ENCODE measurements around the gene AEN. TPM values are rescaled to one million over a fixed set of nuclear protein-coding genes. Genes with fewer than 3 reads are reported as not detected.

The AEN gene
- total RNA-seq, 1 donor = 36.6 TPM

DNA sequence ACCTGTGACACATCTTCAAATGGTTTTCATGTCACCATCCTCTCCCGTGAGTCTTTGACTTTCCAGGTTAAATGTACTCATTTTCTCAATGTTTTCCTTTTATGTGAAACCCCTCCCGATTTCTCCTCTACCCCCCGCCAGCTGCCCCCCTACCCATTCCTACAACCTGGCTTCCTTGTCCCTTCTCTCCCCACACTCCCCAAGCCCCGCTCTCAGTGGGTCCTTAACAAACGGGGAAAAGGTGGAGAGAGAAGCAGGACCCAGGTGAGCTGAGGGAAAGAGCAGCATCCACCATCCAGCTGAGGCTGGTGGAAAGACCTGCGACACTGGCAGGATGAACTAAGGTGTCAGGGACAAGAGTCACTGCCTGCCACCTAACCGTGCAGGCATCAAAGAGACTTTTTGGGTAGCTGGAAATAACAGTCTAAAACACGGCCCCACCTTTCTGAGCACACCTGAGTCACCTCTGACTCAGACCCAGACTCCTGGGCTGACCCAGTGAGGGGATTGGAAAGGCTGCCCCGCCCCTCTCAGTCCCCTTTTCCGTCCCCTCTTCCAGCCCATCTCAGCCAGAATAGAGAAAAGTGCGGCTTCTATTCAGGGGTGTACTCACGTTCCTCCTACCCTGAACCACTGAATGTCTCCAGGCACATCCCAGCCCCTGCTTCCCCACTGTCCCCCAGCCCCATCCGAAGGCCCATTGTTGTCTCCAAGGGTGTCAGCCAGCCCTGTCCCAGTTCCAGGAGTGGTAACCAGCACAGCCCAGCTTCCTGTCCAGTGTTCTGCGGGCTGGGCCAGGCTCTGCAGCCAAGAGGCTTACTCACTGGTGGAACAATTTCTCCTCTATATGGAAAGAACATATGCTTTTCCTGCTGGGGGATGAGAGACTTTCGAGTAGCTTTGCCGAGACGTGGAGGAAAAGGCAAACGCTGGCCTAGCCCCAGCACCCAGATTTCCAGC lies 38.1 kb downstream of the AEN start:
- TF ChIP-seq, protein P1, sequence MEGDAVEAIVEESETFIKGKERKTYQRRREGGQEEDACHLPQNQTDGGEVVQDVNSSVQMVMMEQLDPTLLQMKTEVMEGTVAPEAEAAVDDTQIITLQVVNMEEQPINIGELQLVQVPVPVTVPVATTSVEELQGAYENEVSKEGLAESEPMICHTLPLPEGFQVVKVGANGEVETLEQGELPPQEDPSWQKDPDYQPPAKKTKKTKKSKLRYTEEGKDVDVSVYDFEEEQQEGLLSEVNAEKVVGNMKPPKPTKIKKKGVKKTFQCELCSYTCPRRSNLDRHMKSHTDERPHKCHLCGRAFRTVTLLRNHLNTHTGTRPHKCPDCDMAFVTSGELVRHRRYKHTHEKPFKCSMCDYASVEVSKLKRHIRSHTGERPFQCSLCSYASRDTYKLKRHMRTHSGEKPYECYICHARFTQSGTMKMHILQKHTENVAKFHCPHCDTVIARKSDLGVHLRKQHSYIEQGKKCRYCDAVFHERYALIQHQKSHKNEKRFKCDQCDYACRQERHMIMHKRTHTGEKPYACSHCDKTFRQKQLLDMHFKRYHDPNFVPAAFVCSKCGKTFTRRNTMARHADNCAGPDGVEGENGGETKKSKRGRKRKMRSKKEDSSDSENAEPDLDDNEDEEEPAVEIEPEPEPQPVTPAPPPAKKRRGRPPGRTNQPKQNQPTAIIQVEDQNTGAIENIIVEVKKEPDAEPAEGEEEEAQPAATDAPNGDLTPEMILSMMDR (IDR thresholded peaks at IDR 0.05; ENCODE audit: insufficient read depth, low read length) = no peak
- DNase-seq (ENCODE audit: low read depth) = peak; percentile 73
- H3K4me3 ChIP-seq (ENCODE audit: low read depth, low read length) = no peak overlapping the region

- DNase-seq (ENCODE audit: low read depth) = peak; percentile 62
These were observed 40.0 kb downstream of the AEN start for GRCh38 chr15:88661041-88661700.

GRCh38 chr15:88661761-88662556 lies 40.8 kb downstream of the AEN start:
- peak; percentile 40 for DNase-seq (ENCODE audit: low read depth)
- H3K4me3 ChIP-seq (ENCODE audit: low read depth, low read length) = no peak overlapping the region
- TF ChIP-seq, protein P1 (IDR thresholded peaks at IDR 0.05; ENCODE audit: insufficient read depth, low read length) = no peak

More at GRCh38 chr15:88661041-88661700, 40.0 kb downstream of the AEN start:
- TF ChIP-seq, protein P1 (IDR thresholded peaks at IDR 0.05; ENCODE audit: insufficient read depth, low read length) = no peak
- no peak overlapping the region for H3K4me3 ChIP-seq (ENCODE audit: low read depth, low read length)

GRCh38 chr15:88663141-88663621 lies 42.0 kb downstream of the AEN start:
- TF ChIP-seq, protein P1 (IDR thresholded peaks at IDR 0.05; ENCODE audit: insufficient read depth, low read length) = no peak
- no peak overlapping the region for H3K4me3 ChIP-seq (ENCODE audit: low read depth, low read length)
- DNase-seq (ENCODE audit: low read depth) = peak; percentile 31

DNA sequence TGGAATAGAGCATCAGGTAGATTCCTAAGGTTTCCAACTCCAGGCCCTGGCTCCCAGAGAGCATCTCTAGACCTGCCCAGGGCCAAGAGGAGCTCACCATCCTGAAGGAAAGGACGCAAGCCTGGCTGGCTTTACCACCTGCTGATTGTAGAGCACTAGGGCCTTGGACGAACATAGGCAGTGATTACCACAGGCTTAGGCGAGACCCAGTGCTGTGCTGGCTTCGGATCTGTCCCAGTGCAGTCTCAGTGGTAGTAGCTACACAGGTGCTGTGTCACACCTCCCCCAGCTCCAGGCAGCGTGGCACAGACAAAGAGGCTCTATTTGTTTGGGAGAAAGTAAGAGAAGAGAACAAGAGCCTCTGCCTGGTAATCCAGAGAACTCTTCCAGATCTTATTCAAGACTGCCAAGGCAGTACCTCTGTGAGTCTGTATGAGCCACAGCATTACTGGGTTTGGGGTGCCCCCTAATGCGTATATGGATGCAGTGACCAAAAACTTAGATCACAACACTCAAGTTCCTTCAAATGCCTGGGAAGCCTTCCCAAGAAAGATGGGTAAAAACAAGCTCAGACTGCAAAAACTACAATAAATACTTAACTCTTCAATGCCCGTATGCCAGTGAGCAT lies 43.1 kb downstream of the AEN start:
- peak; percentile 35 for DNase-seq (ENCODE audit: low read depth)

More for the DNA sequence above, 43.1 kb downstream of the AEN start:
- TF ChIP-seq, protein P1 (IDR thresholded peaks at IDR 0.05; ENCODE audit: insufficient read depth, low read length) = no peak
- no peak overlapping the region for H3K4me3 ChIP-seq (ENCODE audit: low read depth, low read length)

Measured in fibroblast of the aortic adventitia (primary cell).